Keratinocyte (primary cell): ENCODE data around the gene SPIRE1. TPM values are rescaled to one million over a fixed set of nuclear protein-coding genes. Genes with fewer than 3 reads are reported as not detected.

Experiments used
- DNase-seq: peaks from one replicate; pipeline ENCODE4 v3.0.0-alpha.2; 2011; ENCODE audit warnings: low read depth, missing footprints, low spot score
- FAIRE-seq: peaks from 2 replicates; lab custom pipeline; 2011; peaks lifted over from hg19 to GRCh38; lab: Jason Lieb, UNC
- H2AFZ ChIP-seq: 2 replicates; pipeline ENCODE4 v1.6.0; 2012; ENCODE audit warnings: low read length, control low read depth, inconsistent platforms; ENCODE audit not compliant: control insufficient read depth
- H3K27ac ChIP-seq: 2 replicates; pipeline ENCODE4 v1.5.1; 2011; ENCODE audit warnings: low read length; ENCODE audit not compliant: control insufficient read depth, insufficient read depth
- H3K27me3 ChIP-seq: 3 replicates; pipeline ENCODE4 v1.6.0; 2011; ENCODE audit warnings: low read length; ENCODE audit not compliant: control insufficient read depth, insufficient read depth; ENCODE audit errors: extremely low read depth
- H3K36me3 ChIP-seq, 2 experiments: 2 replicates in 1 of 2; 3 replicates in 1 of 2; pipeline ENCODE4 v1.5.1; 2011; ENCODE audit warnings: low read length in 2 of 2, mild to moderate bottlenecking in 1 of 2; ENCODE audit not compliant: control insufficient read depth in 2 of 2, insufficient read depth in 2 of 2; ENCODE audit errors: extremely low read depth in 1 of 2
- H3K4me1 ChIP-seq: 3 replicates; pipeline ENCODE4 v1.5.1; 2011; ENCODE audit warnings: low read length; ENCODE audit not compliant: control insufficient read depth, insufficient read depth; ENCODE audit errors: extremely low read depth
- H3K4me2 ChIP-seq: 3 replicates; pipeline ENCODE4 v1.6.0; 2011; ENCODE audit warnings: low read depth, low read length; ENCODE audit not compliant: control insufficient read depth, insufficient read depth; ENCODE audit errors: extremely low read depth
- H3K4me3 ChIP-seq, 3 experiments: fragments of 200-600 bp in 1 of 3; sonication (generic) in 1 of 3; 2 replicates in 2 of 3; 3 replicates in 1 of 3; pipeline ENCODE4 v1.5.1; 2011 to 2016; ENCODE audit warnings: low read length in 3 of 3, mild to moderate bottlenecking in 3 of 3, control low read depth in 2 of 3, inconsistent platforms in 1 of 3, low read depth in 1 of 3, mixed read lengths in 1 of 3, mixed run types in 1 of 3, moderate library complexity in 1 of 3; ENCODE audit not compliant: control insufficient read depth in 2 of 3, insufficient read depth in 2 of 3; ENCODE audit errors: extremely low read depth in 1 of 3
- H3K79me2 ChIP-seq: 2 replicates; pipeline ENCODE4 v1.6.0; 2012; ENCODE audit warnings: low read length; ENCODE audit not compliant: control insufficient read depth, insufficient read depth
- H3K9ac ChIP-seq: 3 replicates; pipeline ENCODE4 v1.6.0; 2011; ENCODE audit warnings: low read length; ENCODE audit not compliant: control insufficient read depth, insufficient read depth; ENCODE audit errors: extremely low read depth
- H3K9me1 ChIP-seq: 3 replicates; pipeline ENCODE4 v1.6.0; 2011; ENCODE audit warnings: low read length; ENCODE audit not compliant: control insufficient read depth, insufficient read depth; ENCODE audit errors: extremely low read depth
- H3K9me3 ChIP-seq: 2 replicates; pipeline ENCODE4 v1.5.1; 2012; ENCODE audit warnings: low read depth, low read length; ENCODE audit not compliant: control insufficient read depth
- H4K20me1 ChIP-seq: 3 replicates; pipeline ENCODE4 v1.6.0; 2011; ENCODE audit warnings: low read length; ENCODE audit not compliant: control insufficient read depth, insufficient read depth; ENCODE audit errors: extremely low read depth
- CTCF ChIP-seq, 3 experiments: IDR thresholded peaks in 1 of 3; conservative IDR thresholded peaks in 1 of 3; optimal IDR thresholded peaks in 1 of 3; 2 replicates in 2 of 3; 3 replicates in 1 of 3; pipeline versions ENCODE3 to v1.5.1; 2011; ENCODE audit warnings: low read length in 3 of 3, mild to moderate bottlenecking in 3 of 3, moderate library complexity in 2 of 3, control low read depth in 1 of 3, inconsistent platforms in 1 of 3; ENCODE audit not compliant: insufficient read depth in 2 of 3; ENCODE audit errors: extremely low read depth in 1 of 3
- EZH2 ChIP-seq: IDR thresholded peaks from one replicate; pipeline ENCODE4 v1.6.1; 2012; ENCODE audit warnings: inconsistent platforms, mild to moderate bottlenecking, low read length, moderate library complexity
- dilution Hi-C: fragments of 300-500 bp; cut with MboI; formaldehyde crosslinking; loops from one replicate; pipeline ENCODE4 v1.7.0; 2020; ENCODE audit warnings: low sequenced_read_pairs; ENCODE audit not compliant: extremely low pct_ligation_motif_present
- polyA plus RNA-seq, 5 experiments: library from polyadenylated mRNA; depleted of rRNA in 3 of 5; stranded (reverse) in 3 of 5; stranded (forward) in 1 of 5; unstranded in 1 of 5; fragments of >200 nt; gene quantifications; 1 replicate in 1 of 5; 2 replicates in 3 of 5; 3 replicates in 1 of 5; pipeline versions ENCODE4 v1.2.1 to v1.2.3, GENCODE V29; 2011 to 2012; ENCODE audit warnings: missing spikeins in 2 of 5, low read depth in 1 of 5, low replicate concordance in 1 of 5

SPIRE1 gene
- polyA plus RNA-seq, 1 donor (not counting 4 experiments of a cell fraction or from before 2014, with no cell fraction given), result 20.6 TPM

GRCh38 chr18:12571630-12572029 is 86.3 kb downstream of the SPIRE1 start:
- H3K36me3 ChIP-seq, result no peaks in the 10 kb centered on the region
- no peak overlapping the region for H3K27ac ChIP-seq
- H3K4me1 ChIP-seq, result peaks cover 7% of the 10 kb centered on the region
- H3K9me3 ChIP-seq, result no peaks in the 10 kb centered on the region
- H3K4me2 ChIP-seq, result no peak overlapping the region
- H3K9ac ChIP-seq, result no peak overlapping the region
- H4K20me1 ChIP-seq, result peaks cover 17% of the 10 kb centered on the region
- TF ChIP-seq CTCF (optimal IDR thresholded peaks at IDR 0.05 in 1 of 3, IDR thresholded peaks at IDR 0.05 in 1 of 3, conservative IDR thresholded peaks at IDR 0.05 in 1 of 3; ENCODE audit: extremely low read depth in 1 of 3, insufficient read depth in 2 of 3, low read length in 3 of 3), result no peak
- no peak for TF ChIP-seq EZH2
- peaks cover 5% of the 10 kb centered on the region for H3K79me2 ChIP-seq
- H3K4me3 ChIP-seq, result no peak overlapping the region
- no peak for DNase-seq
- FAIRE-seq, result no peak
- no peaks in the 10 kb centered on the region for H3K9me1 ChIP-seq
- H2AFZ ChIP-seq, result no peak overlapping the region
- no peaks in the 10 kb centered on the region for H3K27me3 ChIP-seq
- dilution Hi-C loops, result no loop called here

- TF ChIP-seq CTCF (optimal IDR thresholded peaks at IDR 0.05 in 1 of 3, IDR thresholded peaks at IDR 0.05 in 1 of 3, conservative IDR thresholded peaks at IDR 0.05 in 1 of 3; ENCODE audit: extremely low read depth in 1 of 3, insufficient read depth in 2 of 3, low read length in 3 of 3), result no peak
- no peak for TF ChIP-seq EZH2
- Histone ChIP-seq H3K4me2 (no peak overlapping the region), H3K9me3 (no peaks in the 10 kb centered on the region), H3K9me1 (no peaks in the 10 kb centered on the region), H3K36me3 (no peaks in the 10 kb centered on the region), H3K27ac (no peak overlapping the region), H3K4me3 (no peak overlapping the region), H2AFZ (no peak overlapping the region), H3K79me2 (peaks cover 5% of the 10 kb centered on the region), H3K27me3 (no peaks in the 10 kb centered on the region), H3K9ac (no peak overlapping the region), H3K4me1 (peaks cover 7% of the 10 kb centered on the region), H4K20me1 (peaks cover 13% of the 10 kb centered on the region)
- FAIRE-seq (no peak), DNase-seq (no peak)
- dilution Hi-C loops, result no loop called here
These were observed 88.1 kb downstream of the SPIRE1 start for GRCh38 chr18:12569791-12570190.
